ENCODE results near the gene INCA1. TPM values are rescaled to one million over a fixed set of nuclear protein-coding genes. Genes with fewer than 3 reads are reported as not detected.

Gene INCA1
- total RNA-seq, 1 experiment from 2014 or later: 1.3 TPM

DNA sequence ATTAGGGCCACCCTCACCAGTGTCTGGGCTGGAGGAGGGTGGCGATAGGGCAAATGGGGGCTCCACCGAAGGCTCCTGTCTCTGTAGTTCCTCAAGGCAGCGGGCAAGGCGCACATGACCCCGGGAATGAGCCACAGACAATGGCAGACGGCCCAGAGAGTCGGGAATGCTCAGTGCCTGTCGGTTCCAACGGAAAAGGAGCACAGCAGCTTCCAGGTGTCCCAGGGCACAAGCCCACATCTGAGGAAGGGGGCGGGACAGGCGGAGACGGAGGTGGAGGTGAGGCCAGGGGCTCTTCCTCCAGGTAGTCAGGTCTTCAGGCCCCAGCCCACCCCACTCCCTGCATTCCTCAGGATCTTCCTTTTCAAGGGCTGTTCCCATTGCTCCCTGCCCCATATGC lies 24.6 kb downstream of the INCA1 start:
- H3K27ac ChIP-seq (ENCODE audit: insufficient read length, low read depth, low read length): no peak overlapping the region
- H3K23ac ChIP-seq (ENCODE audit: insufficient read length, low read depth, low read length): no peak overlapping the region
- no CpG with 5 or more reads among the region's 12 CpGs for WGBS (ENCODE audit: extremely low coverage, insufficient read length, low lambda C conversion rate)
- no peak overlapping the region for H3K56ac ChIP-seq (ENCODE audit: insufficient read length, low read depth, low read length)
- H2AFZ ChIP-seq (ENCODE audit: low read length): no peak overlapping the region
- H3K27me3 ChIP-seq (ENCODE audit: insufficient read depth, low read length): peaks cover 16% of the 10 kb centered on the region; the same call in 1 of the 2 replicates
- peaks cover 10% of the 10 kb centered on the region; the same call in 1 of the 2 replicates for H3K4me1 ChIP-seq (ENCODE audit: insufficient read depth, low read length)
- peak overlapping the region; percentile 4 for H3K4me2 ChIP-seq (ENCODE audit: insufficient read depth, insufficient read length, low read length)
- no peak overlapping the region for H4K8ac ChIP-seq (replicated peaks; ENCODE audit: insufficient read length, low read depth, low read length)
- Mint-ChIP-seq H3K36me3 (ENCODE audit: insufficient read depth in 1 of 3, low read depth in 3 of 3) (peaks cover 20 to 46% (median 24%) of the 10 kb centered on the region in 3 experiments), H3K9me3 (no peaks in the 10 kb centered on the region), H3K27ac (peak overlapping the region; percentile 83 to 98 (median 88); a peak in 6 of 7 replicates), H3K4me1 (peaks cover 31% of the 10 kb centered on the region in 2 experiments), H3K4me3 (peak overlapping the region in 1 of 2 experiments; percentile 73), H3K27me3 (ENCODE audit: low read depth) (peaks cover 48% of the 10 kb centered on the region)
- no peaks in the 10 kb centered on the region for H4K20me1 ChIP-seq (ENCODE audit: control insufficient read depth, insufficient read depth, insufficient read length)
- no peak overlapping the region for H4K91ac ChIP-seq (ENCODE audit: insufficient read length, low read depth, low read length)
- H4K5ac ChIP-seq (ENCODE audit: insufficient read length, low read depth, low read length): no peak overlapping the region
- no peak overlapping the region for H3K18ac ChIP-seq (ENCODE audit: insufficient read length, low read depth, low read length)
- peaks cover 15% of the 10 kb centered on the region for H3K23me2 ChIP-seq (ENCODE audit: insufficient read length, low read depth, low read length, poor library complexity, severe bottlenecking)
- H3K4ac ChIP-seq (ENCODE audit: low read depth, low read length): no peak overlapping the region
- no peak overlapping the region for H3T11ph ChIP-seq (ENCODE audit: low read length)
- H3K9ac ChIP-seq (ENCODE audit: extremely low read depth, insufficient read length, low read length): no peak overlapping the region
- no peak overlapping the region for H2AK5ac ChIP-seq (ENCODE audit: insufficient read length, low read length)
- no peak overlapping the region for H2BK12ac ChIP-seq (ENCODE audit: insufficient read length, low read depth, low read length)
- TF ChIP-seq, protein P1, sequence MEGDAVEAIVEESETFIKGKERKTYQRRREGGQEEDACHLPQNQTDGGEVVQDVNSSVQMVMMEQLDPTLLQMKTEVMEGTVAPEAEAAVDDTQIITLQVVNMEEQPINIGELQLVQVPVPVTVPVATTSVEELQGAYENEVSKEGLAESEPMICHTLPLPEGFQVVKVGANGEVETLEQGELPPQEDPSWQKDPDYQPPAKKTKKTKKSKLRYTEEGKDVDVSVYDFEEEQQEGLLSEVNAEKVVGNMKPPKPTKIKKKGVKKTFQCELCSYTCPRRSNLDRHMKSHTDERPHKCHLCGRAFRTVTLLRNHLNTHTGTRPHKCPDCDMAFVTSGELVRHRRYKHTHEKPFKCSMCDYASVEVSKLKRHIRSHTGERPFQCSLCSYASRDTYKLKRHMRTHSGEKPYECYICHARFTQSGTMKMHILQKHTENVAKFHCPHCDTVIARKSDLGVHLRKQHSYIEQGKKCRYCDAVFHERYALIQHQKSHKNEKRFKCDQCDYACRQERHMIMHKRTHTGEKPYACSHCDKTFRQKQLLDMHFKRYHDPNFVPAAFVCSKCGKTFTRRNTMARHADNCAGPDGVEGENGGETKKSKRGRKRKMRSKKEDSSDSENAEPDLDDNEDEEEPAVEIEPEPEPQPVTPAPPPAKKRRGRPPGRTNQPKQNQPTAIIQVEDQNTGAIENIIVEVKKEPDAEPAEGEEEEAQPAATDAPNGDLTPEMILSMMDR (conservative IDR thresholded peaks at IDR 0.05): no peak
- peaks cover 2% of the 10 kb centered on the region; the same call in 1 of the 2 replicates for H3K79me2 ChIP-seq (ENCODE audit: insufficient read depth, low read length)
- H2BK5ac ChIP-seq (ENCODE audit: insufficient read length, low read length): no peak overlapping the region
- no peaks in the 10 kb centered on the region for H3K9me3 ChIP-seq (ENCODE audit: control insufficient read depth, low read depth, low read length)
- no peak overlapping the region for H2BK15ac ChIP-seq (ENCODE audit: low read depth, low read length)
- no peak overlapping the region for H2BK20ac ChIP-seq (ENCODE audit: low read depth, low read length, poor library complexity, severe bottlenecking)
- peak overlapping the region; percentile 2; the same call in 1 of the 2 replicates for H3K14ac ChIP-seq (ENCODE audit: insufficient read depth, low read length)
- H2BK120ac ChIP-seq (ENCODE audit: low read depth, low read length, poor library complexity, severe bottlenecking): no peak overlapping the region
- peak; percentile 92 for DNase-seq
- no peaks in the 10 kb centered on the region for H3K79me1 ChIP-seq (ENCODE audit: insufficient read depth, low read depth, low read length, poor library complexity, severe bottlenecking)

Measured in H9 (cell line).